Eye (tissue), 1 donor: ENCODE measurements around the gene SAA1.
A peak's percentile ranks its signal among the peaks of the same experiment; 100 is the strongest.
"Not testable (repeated sequence)": the region's sequence is repeated elsewhere in the genome, so short reads cannot be mapped to it uniquely, and the experiment has no call there.

Experiments
- DNase-seq: peaks from one replicate; pipeline ENCODE4 v3.0.0-alpha.2; 2015

SAA1 gene

DNA sequence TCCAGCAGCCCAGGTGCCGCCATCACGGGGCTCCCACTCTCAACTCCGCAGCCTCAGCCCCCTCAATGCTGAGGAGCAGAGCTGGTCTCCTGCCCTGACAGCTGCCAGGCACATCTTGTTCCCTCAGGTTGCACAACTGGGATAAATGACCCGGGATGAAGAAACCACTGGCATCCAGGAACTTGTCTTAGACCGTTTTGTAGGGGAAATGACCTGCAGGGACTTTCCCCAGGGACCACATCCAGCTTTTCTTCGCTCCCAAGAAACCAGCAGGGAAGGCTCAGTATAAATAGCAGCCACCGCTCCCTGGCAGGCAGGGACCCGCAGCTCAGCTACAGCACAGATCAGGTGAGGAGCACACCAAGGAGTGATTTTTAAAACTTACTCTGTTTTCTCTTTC is at the start of gene SAA1:
SAA1 (plus strand) TSS at position 316 of the 400 bp plus-strand sequence. CDS start 624 bp downstream, outside the sequence.
- DNase-seq = no peak

DNA sequence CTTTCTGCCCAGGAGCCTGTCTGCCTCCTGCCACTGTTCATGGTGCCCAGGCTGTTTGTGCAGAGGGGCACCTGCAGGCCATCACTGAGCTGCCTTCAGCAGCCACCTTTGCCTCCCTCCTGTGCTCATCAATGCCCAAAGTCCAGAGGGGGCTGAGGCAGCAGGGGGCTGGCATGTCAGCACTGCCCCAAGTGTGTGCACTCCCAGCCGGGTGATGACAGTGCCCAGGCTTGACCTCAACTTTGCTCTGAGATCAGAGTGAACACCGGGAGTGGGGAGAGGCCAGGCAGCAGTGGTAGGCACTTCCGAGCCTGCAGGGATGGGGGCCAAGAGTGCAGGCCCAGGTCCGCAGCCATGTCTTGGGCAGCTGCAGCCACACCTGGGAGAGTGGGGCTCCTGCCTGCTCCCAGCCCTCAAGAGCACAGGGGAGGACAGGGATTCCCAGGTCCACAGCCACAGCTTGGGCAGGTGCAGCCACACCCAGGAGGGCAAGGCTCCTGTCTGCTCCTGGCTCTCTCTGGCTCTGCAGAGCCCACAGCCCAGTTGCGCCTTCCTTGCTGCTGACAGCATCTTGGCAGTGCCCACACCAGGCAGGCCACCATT is 44.7 kb upstream of the SAA1 start:
- no peak for DNase-seq

DNA sequence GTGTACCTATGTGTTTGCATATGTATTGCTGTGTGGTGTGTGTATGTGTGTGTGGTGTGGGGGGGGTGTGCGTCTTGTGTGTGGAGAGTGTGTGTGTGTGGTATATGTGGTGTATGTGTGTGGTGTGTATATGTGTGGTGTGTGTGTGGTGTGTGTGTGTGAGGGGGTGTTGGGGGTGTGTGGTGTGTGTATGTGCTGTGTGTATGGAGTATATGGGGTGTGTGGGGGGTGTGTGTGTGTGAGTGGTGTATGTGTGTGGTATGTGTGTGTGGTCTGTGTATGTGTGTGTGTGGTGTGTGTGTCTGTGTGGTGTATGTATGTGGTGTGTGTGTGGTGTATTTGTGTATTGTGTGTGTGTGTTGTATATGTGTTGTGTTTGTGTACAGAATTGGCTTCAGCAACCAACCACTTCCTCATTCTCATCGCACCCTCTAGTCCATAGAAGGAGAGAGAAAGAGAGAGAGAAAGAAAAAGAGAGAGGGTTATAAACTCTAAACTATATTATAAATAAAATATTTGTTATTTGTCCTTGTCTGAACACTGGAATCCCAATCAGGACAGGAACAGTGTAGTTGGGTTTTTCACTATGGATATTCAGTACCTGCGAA is 43.1 kb upstream of the SAA1 start:
- no peak for DNase-seq

DNA sequence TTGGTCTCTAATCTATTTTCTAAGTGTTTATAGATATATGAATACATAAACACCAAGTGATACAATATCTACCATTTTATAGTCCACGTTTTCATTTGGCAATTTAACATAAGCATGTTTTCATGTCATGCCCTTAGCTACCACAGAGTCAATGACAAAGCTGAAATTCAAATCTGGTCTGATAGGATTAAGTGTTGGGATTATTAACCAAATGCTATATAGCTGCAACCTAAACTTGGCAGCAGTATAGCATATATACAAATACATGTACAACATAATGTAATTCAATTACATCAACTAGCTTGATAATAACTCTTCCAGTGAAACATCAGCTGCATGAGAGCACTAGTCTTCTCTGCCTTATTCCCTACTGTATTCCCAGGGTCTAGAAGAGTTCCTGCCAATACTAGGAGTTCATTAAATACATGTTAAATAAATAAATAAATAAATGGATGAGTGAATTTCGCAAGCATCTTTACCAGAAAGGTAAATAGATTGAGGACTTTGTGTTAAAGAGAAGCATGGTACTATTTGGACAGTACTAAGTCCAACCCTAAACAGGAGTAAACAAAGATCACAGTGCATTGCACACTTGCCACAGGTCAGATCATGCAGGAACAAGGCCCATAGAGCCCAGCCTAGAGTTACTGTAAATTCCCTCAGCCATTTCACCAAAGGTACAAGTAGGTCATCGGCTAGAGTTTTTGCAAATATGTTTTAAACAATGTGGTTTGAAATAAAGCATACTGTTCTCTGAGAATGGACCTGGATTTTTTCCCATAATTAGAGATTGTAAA is 42.3 kb upstream of the SAA1 start:
- DNase-seq = no peak

DNA sequence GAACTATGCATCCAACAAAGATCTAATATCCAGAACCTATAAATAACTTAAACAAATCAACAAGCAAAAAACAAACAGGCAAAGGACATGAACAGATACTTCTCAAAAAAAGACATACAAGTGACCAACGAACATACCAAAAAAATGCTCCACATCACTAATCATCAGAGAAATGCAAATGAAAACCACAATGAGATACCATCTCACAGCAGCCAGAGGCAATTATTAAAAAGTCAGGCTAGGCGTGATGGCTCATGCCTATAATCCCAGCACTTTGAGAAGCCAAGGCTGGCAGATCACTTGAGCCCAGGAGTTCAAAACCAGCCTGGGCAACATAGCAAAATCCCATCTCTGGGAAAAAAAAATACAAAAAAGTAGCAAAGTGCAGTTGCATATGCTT is 40.2 kb upstream of the SAA1 start:
- DNase-seq = no peak

DNA sequence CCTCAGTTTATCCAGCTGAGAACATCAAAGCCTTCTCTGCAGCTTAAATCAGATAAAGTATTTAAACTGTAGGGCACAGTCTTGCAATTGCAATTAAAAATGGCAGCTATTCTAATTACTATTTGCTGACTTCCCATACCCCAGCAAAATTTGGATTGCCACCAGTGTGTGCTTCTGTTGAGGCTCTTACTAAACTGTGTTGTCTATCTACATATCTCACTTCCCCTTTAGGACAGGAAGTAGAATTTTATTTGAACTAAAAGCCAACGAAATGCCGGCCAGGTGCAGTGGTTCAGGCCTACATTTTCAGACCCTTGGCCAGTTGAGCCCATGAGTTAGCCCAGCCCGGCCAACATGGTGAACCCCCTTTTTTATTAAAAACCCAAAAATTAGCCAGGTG is 36.6 kb upstream of the SAA1 start:
- no peak for DNase-seq

DNA sequence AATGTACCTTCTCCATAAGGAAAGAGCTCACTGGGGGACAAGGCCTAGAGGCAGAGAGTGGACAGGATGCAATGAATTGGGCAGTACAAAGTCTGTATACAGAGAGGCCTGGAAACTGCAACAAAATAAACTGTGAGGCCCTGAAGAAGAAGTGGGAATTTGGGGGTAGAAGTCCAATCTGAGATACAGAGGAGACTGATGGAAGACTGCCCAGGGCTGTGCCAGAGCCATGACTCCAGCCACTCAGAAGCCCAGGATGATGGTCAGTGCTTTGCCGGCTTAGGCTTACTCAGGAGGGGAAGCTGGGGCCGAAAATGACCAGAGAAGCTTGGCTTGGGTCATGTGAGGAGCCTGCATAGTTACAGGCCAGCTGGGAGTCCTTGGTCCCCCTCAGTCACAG is 35.2 kb upstream of the SAA1 start:
- no peak for DNase-seq

DNA sequence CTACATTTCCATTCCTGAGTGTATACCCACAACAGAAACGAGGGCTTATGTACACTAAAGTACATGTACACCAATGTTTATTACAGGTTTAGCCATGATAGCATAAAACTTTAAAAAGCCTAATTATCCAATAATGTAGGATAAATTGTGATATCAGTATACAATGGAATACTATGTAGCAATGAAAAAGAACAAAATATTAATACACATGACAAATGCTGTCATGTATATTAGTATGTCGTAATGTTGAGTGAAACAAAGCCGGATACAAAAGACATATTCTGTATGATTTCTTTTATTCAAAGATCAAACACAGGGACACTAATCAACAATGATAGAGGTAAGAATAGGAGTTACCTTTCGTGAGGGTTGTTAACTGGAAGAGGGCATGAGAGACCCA is 32.2 kb upstream of the SAA1 start:
- no peak for DNase-seq

DNA sequence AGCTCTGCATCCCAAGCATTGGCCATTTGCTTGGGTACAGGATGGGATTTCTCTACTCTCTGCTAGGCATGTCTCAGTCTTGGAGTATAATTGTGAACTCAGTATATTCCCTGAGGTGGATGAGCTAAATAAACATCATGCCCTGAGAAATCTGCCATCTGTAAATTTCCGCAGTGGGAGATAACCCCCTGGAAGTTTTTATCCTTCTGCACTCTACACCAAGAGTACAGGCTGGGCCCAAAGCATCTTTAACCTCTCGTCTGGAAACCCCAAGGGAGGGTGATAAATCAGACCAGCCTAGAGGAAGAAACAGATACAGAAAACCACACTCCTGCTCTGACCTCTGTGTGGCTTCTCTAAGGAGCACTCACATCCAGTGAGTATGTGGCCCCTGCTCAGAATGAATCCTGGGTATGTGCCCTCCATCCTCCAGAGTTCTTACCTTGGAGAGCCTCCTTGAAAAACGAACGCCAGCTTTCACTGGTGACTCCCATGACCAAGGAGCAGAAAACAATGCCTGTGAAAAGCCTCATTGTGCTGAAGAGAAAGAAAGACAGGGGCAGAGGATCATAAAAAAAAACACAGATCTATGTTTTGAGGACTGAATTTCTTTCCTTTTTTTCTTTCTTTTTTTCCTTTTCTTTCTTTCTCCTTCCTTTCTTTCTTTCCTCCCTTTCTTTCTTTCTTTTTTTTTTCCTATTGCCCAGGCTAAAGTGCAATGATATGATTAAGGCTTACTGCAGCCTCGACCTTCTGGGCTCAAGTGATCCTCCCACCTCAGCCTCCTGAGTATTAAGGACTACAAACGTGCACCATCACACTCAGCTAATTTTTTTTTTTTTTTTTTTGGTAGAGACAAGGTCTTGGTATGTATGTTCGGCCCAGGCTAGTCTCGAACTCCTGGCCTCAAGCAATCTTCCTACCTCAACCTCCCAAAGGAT is 30.4 kb upstream of the SAA1 start:
- peak; percentile 17 for DNase-seq

DNA sequence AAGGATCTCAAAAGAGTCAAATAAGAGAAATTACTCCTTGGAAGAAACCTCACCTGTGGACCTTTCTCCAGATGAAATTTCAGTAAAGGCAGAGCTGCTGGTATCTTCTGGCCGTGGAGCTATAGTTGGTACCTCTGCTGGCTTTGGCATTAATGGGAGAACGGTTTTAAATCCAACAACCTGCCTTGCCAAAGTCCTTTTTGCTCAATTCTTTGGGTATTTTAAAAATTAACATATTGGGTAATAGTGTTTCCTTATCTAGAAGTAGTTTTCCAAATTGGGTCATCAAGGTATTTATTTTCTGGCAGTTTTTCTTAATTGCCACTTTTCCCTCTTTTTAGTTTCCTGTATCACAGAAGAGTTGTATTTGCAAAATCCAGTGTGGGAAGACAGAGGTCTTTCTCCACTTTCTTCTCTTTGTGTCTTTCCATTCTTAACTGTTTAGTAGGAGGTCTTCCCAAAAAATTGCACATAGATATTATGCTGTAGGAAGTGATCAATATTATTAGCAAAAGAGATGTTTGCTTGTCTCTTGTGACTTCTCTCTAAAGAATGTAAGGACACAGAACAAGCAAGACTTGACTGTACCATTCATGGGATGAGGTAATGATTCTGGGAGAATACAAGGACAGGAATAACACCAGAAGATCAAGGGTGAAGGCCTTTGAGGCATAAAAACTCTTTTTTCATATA is 29.3 kb upstream of the SAA1 start, which contains the start of gene SAA4:
SAA4 (minus strand) TSS at position 139 of the 693 bp plus-strand sequence. CDS start 876 bp downstream, outside the sequence.
- DNase-seq = no peak

DNA sequence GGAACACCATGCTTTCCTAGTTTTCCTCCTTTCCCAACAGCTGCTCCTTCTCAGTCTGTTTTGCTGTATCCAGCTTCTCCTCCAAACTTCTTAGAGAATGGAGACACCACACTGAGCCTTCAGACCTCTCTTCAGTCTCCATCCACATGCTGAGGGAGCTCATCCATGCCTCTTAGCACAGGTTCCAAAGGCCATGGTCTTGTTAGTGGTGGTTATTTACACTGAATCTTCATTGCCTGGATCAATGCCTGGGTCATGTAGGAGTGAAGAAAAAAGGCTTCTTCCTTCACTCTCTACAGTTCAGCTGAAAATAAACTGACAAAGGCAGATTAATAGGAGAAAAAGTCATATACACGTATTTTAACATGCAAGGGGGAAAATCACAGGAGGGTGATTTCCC is 26.4 kb upstream of the SAA1 start:
- DNase-seq = no peak

DNA sequence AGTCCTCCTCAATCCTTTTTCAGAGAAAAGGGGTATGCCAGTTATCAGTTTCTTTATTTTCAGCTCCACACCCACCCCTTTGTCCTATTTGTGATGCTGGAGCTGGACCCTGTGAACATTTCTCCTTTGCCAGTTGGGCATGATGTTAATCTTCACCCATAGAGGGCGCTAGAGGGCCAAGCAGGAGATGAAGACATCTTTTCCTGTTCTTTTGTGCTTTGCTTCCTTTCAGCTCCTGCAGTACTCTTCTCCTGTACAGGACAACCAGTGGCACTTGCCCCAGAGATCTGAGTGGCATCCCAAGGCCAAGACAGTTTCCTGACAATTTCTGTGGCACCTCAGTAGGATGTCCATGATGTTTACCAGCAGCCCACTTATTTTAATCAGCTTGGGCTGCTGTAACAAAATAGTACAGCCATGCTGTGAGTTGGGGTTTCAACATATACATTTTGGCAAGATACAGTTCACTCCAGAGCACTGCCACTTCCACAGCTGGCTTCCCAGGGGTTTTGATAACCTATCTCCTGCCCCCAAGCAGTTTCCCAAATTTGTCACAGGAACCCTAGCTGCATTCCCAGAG is 22.2 kb upstream of the SAA1 start:
- peak; percentile 70 for DNase-seq

DNA sequence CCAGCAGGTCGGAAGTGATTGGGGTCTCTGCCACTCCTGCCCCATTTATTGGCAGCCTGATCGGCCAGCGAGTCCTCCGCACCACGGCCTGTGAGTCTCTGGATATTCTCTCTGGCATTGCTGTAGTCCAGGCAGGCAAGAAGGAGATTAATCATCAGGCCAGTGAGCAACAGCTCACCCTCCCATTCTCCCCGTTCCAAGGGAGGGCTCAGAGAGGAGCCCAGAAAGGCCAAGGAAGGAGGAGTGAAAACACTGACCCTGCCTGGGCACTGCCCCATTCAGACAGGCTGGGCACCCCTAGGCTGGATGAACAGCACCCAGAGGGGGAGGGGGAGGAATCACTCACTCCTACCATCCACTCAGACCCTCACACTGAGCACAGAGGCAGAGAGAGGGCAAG is 20.7 kb upstream of the SAA1 start:
- DNase-seq = no peak

DNA sequence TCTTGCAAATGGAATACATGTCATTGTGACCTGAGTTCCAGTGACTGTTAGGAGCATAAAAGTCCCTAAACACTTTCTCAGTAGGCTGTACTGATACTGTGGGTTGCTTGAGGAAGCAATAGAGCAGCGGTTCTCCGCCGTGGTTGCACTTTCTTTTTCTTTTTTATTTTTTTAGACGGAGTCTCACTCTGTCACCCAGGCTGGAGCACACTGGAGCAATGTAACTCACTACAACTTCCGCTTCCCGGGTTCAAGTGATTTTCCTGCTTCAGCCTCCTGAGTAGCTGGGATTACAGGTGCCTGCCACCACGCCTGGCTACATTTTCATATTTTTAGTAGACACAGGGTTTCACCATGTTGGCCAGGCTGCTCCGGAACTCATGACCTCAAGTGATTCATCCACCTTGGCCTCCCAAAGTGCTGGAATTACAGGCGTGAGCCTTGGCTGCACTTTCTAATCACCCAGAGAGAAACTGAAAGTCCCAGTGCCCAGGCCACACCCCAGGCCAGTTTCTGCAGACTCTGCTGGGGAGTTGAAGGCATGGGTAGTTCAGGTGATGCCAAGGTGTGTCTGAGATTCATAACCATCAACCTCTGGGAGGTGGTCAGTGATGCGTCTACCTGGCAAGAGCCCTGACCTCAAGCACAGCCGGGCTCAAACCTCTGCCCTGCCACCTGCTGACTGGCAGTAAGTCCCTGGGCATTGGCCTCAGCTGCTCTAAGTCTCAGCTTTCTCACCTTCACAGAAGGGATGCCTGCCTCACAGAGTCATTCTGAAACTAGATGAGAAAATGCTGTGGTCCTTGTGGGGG is 19.5 kb upstream of the SAA1 start:
- not testable (repeated sequence) for DNase-seq

DNA sequence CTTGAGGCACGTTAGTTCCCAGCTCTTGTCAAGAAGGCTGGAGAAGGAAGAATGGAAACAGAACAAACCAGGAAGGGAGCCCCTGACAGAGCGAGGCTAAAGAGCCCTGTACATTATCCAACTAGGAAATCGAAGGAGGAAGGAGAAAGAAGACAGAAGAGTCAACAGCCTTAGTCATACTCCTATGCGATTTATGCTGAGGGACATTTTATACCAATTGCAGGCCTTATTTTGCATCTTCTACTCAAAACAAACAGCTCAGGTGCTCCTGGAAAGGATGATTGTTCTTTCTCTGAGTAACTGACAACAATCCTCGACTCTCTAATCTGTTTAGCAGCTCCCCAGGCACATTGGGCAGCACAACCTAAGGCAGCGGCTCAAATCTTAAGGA is 18.9 kb upstream of the SAA1 start:
- DNase-seq = not testable (repeated sequence)

DNA sequence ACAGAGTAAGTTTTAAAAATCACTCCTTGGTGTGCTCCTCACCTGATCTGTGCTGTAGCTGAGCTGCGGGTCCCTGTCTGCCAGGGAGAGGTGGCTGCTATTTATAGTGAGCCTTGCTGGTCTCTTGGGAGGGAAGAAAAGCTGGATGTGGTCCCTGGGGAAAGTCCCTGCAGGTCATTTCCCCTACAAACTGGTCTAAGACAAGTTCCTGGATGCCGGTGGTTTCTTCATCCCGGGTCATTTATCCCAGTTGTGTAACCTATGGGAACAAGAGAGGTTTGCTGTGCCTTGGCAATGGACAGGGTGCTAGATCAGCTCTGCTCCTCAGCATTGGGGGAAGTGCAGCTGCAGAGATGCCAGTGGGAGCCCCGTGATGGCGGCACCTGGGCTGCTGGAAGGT is 17.5 kb upstream of the SAA1 start, which contains the start of gene SAA2:
SAA2 (minus strand) TSS at position 108 of the 400 bp plus-strand sequence. CDS start 657 bp downstream, outside the sequence.
- DNase-seq = no peak

DNA sequence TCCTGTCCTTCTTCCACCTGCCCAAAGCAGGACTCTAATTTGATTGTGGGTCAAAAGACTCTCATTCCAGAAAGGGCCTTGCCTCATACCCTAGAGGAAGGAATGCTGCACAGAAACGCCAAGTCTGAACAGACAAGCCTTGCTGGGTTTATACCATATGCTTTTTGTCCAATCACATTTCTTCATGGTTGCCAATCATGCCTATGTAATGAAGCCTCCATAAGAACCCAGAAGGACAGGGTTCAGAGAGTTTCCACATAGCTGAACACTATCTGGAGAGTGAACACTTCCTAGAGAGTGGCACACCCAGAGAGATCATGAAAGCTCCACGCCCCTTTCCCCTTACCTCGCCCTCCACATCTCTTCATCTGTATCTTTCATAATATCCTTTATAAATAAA is 12.8 kb upstream of the SAA1 start:
- no peak for DNase-seq

DNA sequence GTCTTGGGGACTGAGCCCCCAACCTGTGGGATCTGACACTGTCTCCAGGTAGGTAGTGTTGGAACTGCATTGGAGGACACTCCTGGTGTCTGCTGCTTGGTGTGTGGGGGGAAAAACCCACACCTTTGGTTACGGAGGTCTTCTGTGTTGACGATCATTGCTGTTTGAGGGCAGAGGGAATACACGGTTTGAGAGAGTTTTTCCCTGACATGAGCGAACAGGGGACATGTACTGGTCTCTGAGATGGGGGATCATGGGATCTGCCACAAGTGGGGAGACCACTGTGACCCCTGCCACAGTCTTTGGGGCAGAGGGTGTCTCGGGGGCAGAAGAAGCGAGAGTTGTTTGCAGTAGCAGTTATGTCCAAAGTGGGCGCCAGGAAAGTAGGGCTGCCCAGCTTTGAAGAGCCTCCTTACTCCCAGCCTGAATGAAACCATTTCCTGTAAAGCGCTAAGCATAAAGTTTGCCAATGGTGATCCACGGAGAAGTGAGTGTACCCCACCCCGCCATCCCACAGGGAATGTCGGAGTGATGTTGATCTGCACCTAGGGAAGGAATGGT is 12.2 kb upstream of the SAA1 start:
- no peak for DNase-seq

DNA sequence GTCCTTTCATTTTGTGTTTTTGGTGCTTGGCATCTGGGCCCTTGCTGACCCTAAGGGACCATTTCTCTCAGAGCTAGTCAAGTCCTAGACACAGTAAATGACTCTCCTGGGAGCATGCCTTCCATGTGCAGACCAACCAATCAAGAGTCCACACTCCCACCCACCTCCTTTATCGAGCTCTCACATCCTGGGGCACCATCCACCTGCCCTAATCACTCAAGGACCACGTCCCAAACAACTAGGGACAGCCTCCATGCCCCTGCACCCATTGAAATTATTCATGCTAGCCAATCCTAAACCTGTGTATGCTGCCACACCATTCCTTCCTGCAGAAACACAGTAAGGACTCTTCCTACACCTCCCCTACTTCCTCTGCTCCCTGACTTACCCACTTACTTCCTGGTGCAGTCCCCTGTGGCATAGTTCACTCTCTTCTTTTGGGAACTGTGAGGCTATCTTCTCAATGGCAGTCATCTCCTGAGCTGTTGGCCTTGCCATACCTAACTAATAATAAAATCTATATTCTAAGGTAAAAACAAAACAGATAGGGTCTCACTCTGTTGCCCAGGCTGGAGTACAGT is 11.2 kb upstream of the SAA1 start:
- DNase-seq = no peak

DNA sequence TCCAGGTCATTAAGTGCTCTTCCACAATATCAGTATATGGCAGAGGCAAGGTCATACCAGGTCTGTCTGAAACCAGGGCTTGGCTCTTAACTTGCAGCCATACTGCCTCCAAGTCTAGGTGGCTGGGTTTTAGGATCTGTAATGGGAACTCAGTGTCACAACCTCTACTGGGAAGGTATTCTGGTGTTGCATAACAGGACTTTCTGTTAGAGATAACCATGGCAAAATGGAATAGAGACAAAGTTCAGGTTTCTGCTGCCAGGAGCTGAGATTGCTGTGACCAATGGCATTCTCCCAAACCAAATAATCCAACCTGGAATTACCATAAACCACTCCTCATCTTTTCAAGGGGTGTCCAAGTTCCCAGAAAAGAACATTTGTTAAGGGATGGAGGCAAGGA is 6.8 kb upstream of the SAA1 start:
- DNase-seq = no peak
